Stimulated activated CD4-positive, alpha-beta T cell treated with anti-CD3 and anti-CD28 coated beads, Interleukin-1b, Interleukin-23, amount 100 ng/mL, for 48 hours (primary cell): ENCODE results near the gene SPACA4.

Experiments
- DNase-seq: peaks from one replicate; pipeline ENCODE4 v3.0.0-alpha.2; 2020

SPACA4 gene

GRCh38 chr19:48598996-48599700, 7.4 kb upstream of the SPACA4 start:
- no peak for DNase-seq

GRCh38 chr19:48600679-48601417, 5.7 kb upstream of the SPACA4 start:
- no peak for DNase-seq

- no peak for DNase-seq
Measured at GRCh38 chr19:48603001-48603400, 3.5 kb upstream of the SPACA4 start.

- no peak for DNase-seq
Measured at GRCh38 chr19:48603449-48603848, 3.1 kb upstream of the SPACA4 start.

- no peak for DNase-seq
Measured at GRCh38 chr19:48603850-48604249, 2.7 kb upstream of the SPACA4 start.

GRCh38 chr19:48607359-48607755, 815 bp downstream of the SPACA4 start:
- no peak for DNase-seq

- DNase-seq, result no peak
Measured at GRCh38 chr19:48608798-48609263, 2.3 kb downstream of the SPACA4 start.

- no peak for DNase-seq
Measured at GRCh38 chr19:48609571-48610108, 3.1 kb downstream of the SPACA4 start.

GRCh38 chr19:48611872-48612271, 5.3 kb downstream of the SPACA4 start:
- no peak for DNase-seq

- no peak for DNase-seq
Measured at GRCh38 chr19:48613024-48613851, 6.7 kb downstream of the SPACA4 start.

- DNase-seq, result no peak
Measured at GRCh38 chr19:48613852-48614435, 7.4 kb downstream of the SPACA4 start.

- DNase-seq, result no peak
Measured at GRCh38 chr19:48614436-48615230, 8.1 kb downstream of the SPACA4 start, which contains the start of gene FAM83E. Gene FAM83E, minus strand, starts transcription at chr19:48615076. Its CDS starts 1,704 bp downstream, at chr19:48613372.

- no peak for DNase-seq
Measured at GRCh38 chr19:48615231-48616040, 8.9 kb downstream of the SPACA4 start.

- no peak for DNase-seq
Measured at GRCh38 chr19:48616041-48616436, 9.5 kb downstream of the SPACA4 start.

GRCh38 chr19:48616491-48617056, 10.0 kb downstream of the SPACA4 start:
- no peak for DNase-seq

GRCh38 chr19:48617146-48617937, 10.8 kb downstream of the SPACA4 start:
- no peak for DNase-seq

GRCh38 chr19:48618278-48618915, 11.9 kb downstream of the SPACA4 start:
- no peak for DNase-seq

GRCh38 chr19:48618916-48619691, 12.6 kb downstream of the SPACA4 start, which contains the start of the genes RPL18 and SPHK2:
Gene RPL18, minus strand, starts transcription at chr19:48619178. Its CDS starts 35 bp downstream, at chr19:48619143.
Gene SPHK2, plus strand, starts transcription at chr19:48619506. Its CDS starts 1,009 bp downstream, at chr19:48620515.
- peak; percentile 96 for DNase-seq
